EH (cell line): ENCODE data around the gene AGMO.

Experiments
- DNase-seq: peaks from one replicate; pipeline ENCODE4 v3.0.0-alpha.2; 2015; ENCODE audit warnings: low read depth

AGMO gene

GRCh38 chr7:15498465-15498864, 63.4 kb downstream of the AGMO start:
- DNase-seq: no peak

DNA sequence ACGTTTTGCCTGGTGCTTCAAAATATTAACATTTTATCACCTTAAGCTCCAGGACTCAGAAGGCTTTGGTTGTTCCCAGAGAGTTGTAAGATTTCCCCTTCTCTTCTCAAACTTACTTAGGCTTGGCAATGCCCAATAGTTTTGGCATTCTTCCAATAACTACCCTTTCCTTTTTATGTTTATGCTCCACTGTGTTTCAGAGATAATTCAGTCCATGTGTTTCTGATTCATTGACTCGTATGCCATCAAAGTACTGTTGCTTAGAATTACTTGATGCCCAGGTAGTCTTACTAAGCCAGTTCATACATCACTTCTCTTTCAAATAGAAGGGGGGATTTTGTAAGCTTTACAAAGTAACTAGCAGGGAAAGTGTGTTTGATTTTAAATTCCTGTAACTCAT, 66.6 kb downstream of the AGMO start:
- no peak for DNase-seq

DNA sequence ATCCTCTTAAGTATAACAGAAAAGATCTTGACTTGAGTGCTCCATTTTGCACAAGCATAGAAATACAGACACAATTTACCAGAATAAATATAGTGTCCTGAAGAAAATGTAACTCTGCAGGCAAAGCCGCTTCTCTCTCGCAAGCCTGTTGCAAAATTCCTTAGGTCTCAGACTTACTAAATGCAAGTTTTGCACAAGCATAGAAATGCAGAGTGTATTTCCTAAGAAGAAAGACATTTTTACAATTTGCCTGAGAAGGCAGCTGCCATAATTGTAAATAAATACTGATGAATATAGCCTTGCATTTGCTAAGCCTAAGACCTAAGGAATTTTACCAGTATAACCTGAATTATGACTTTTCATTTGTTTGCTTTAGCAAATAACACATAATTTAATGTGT, 67.1 kb downstream of the AGMO start:
- no peak for DNase-seq

- no peak for DNase-seq
These were observed 70.5 kb downstream of the AGMO start for GRCh38 chr7:15491361-15491760.

DNA sequence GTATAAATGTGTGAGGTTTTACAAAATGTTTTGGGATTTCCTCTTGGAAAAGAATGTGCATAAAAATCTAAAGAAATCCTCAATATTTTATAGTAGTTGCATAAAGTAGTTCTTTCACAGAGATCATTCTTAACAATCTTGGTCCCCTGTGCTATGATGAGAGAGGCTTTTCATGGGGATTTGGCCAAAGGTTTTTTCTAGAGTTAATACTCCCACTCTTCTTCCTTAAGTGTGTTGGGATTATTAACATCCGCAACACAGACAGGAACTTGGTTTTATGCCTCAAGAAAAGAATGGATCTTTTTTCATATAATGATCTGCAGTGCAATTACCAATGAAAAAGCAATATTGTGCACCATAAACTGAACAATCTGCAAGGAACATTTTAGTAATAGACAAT, 71.5 kb downstream of the AGMO start:
- DNase-seq: no peak

DNA sequence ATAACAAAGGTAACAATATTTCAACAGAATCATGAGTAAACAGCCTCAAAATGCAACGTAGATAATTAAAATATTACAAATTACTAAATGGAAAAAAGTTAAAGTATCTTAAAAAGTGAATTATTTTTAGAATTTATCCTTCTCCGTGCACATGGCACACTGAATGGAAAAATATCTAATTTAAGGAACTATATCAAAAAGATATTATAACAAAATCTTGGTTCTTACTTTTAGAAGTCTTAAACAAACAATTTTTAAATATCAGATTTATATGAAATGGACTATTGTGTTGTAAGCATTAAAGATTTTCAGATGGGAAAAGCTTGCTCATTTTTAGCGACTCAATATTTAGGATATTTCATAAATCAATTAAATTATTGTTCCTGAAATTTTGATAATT, 72.0 kb downstream of the AGMO start:
- DNase-seq: no peak

DNA sequence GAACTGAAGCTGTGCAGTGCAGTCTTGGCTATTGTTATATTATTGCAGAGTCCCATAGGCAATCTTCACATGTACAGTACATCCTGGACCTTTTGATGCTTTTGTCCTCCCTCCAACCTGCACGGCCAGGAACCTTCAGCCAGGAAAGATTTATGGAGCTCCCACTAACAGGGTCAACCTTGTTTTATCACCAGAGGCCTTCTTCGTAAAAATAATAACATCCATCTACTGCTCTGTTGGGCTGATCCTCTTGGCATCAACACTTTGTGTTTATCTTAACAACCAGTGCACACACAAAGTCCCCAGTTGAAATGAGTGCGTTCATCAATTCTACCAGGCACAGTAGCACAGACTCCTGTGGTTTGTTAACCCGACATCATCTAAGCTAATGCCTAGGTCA, 72.4 kb downstream of the AGMO start:
- no peak for DNase-seq

DNA sequence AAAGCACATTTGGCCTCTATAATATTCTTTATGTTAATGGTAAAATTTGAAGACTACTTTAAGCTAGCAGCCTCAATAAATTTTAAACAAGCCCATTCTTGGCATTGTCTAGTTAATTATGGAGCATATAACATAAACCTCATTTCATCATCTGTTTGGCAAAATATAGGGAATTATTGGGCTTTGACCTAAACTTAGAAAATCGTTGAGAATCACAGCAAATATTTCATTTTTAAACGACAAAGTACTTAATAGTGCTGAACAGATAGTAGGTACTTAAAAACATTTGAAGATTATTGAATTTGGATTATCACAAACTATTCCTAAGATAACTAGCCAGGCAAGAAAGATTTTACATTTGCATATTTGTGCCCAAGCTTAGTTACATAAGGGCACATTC, 73.4 kb downstream of the AGMO start:
- no peak for DNase-seq

DNA sequence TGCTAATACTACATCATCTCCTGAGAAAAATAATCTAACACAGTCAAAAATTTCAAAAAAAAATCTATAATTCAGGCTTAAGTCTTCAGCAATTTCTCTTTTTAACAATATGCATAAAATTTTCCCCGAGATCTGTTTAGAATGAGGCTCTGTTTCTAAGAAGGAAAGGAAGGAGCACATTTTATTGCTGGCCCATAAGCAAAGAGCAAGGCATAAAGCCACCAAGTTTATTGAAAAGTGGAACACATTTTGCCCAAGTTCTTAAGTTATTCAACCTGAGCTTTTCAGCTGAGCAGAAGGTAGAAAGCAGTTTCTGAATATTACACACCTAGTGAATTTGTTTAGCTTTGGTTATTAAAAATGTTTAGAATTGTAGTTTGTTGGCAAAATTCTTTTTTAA, 73.9 kb downstream of the AGMO start:
- DNase-seq: no peak

GRCh38 chr7:15485998-15486397, 75.8 kb downstream of the AGMO start:
- DNase-seq: no peak

- no peak for DNase-seq
These were observed 76.4 kb downstream of the AGMO start for GRCh38 chr7:15485431-15485830.

DNA sequence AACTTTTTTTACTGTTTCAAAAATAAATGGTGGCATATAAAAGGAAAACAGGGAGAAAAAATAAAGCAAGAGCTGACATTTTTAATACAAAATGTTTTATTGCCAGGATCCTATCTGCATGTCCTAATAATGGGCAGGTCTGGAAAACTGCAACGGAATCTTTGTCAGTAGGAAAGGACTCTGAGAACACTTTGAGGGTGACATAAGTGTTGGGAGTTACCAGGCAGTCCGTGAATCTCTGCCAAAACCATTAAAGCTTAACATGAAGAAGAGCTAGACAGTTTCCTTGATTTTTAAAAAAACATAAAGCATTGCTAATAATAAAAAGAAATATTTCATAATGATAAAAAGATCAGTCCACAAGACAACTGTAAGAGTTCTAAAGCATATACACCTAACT, 80.7 kb downstream of the AGMO start:
- no peak for DNase-seq

DNA sequence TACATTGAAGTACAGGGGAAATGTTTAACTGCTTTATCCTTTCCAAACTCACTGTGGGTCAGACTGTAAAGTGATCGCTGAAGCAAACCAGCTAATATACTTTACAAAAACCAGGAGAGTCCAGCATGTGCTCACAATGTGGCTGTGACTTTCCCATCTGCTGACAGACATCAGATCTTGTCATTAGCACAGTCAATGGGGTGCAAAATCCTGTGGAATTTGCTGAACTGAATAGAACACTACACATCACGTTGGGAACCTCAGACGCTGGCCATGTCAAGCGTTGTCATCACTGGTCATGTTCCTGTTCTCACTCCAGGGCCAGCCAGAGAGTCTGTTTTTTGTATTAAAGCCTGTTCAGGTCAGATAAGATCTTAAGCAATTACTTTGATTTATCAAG, 83.4 kb downstream of the AGMO start:
- no peak for DNase-seq

DNA sequence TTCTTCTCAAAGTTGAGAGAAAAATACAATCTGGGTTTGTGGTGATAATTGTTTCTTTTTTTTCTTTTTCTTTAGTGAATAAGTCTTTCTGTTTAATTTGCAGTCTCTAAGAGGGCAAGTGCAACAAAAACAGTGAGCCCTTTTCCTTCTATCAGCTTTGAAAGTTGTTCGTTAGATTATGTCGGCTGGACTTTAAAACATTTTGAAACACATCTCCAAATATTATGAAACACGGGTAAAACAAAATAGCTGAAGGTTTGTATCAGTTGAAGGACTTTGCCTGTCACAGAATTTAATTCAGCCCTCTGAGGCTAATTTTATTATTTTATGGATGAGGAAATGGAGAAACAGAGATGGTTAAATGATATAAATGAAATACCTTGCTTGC, 85.3 kb downstream of the AGMO start:
- no peak for DNase-seq

GRCh38 chr7:15475808-15476530, 85.8 kb downstream of the AGMO start:
- no peak for DNase-seq

DNA sequence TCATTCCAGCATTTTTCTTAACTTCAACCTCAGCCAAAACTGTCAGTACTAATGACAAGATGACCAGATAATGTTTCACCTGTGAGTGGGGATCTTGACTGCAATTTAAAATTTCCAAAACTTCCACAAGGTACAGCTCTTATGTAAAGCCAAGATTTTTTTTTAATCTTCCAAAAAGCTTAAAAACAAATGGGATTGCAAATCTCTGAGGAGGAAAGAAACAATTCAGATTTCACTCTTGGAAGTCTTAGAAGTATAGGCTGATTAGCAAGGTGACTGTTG, 90.2 kb downstream of the AGMO start:
- DNase-seq: no peak

DNA sequence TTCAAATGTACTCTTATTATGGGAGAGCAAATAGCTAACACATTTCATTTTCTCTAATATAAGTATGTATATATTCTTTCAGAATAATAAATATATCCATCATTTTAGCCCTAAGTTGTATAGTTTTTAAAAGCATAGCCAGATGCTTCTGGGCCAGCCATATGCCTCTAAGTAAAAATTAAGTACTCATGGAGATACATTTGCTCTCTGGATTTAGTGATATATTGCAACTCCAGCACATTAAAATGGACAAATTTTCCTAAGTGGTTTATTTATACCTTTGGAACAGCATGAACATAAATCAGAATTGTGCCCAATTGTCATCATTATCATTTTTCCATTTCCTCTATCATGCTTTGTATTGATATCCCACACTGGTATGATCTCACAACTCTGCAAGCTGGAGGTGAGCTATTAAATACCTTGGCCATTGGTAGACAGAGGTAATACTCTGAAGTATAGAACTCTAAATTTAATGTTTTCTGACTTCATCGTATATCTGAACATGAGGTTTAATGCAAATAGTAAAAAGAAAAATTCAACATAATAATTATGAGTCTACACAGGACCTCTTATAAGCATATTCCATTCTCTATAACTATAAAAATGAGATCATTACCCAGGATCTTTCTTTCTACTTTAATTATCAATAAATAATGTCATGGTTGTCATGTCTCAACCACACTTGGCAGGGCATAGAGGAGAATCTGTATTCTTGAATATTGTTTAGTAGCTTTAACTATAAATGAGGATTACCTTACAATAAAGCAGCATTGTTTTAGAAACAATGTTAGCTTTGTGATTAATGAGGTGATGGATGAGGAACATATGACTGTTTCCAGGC, 90.8 kb downstream of the AGMO start:
- no peak for DNase-seq

GRCh38 chr7:15464667-15465121, 97.1 kb downstream of the AGMO start:
- DNase-seq: no peak

DNA sequence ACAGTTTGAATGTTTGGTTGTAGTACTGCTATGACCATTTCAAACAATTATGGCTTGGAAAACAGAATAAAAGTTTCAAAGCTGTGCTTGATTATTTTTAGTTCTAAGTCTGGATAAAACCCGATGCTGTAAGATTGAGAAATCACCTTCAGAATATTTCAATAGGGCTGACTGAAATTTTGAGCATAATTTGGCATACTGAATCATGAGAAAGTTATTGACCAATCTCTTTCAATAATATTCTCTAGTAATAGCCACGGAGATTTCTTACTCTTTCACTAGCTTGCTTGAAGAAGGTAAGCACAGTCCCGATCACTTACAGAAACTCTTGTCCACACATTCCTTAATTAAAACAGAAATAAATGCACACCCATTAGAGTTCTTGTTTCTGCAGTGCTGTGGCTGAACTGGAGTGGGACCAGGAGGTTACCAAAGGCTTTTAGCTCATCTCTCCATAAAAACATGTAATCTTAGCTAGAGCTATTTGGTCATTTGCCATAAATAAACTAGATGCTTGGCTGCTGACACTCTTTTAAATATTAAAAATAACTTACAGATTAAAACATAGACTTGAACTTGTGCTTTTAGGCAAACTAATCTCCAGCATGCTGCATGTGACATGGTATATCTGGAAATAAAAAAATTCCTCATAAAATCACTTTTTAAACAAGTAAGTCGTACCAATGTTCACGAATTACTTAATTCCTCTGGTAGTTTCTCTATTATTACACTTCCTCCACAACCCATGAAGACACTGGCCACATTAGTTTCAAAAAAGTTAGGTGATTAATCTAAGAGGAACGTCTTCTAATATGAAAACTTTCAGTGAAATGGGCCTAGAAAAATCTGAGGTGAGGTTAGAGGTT, 97.8 kb downstream of the AGMO start:
- DNase-seq: peak; percentile 75

GRCh38 chr7:15462721-15463389, 99.0 kb downstream of the AGMO start:
- peak; percentile 37 for DNase-seq

GRCh38 chr7:15461576-15461975, 100.2 kb downstream of the AGMO start:
- DNase-seq: peak; percentile 96

DNA sequence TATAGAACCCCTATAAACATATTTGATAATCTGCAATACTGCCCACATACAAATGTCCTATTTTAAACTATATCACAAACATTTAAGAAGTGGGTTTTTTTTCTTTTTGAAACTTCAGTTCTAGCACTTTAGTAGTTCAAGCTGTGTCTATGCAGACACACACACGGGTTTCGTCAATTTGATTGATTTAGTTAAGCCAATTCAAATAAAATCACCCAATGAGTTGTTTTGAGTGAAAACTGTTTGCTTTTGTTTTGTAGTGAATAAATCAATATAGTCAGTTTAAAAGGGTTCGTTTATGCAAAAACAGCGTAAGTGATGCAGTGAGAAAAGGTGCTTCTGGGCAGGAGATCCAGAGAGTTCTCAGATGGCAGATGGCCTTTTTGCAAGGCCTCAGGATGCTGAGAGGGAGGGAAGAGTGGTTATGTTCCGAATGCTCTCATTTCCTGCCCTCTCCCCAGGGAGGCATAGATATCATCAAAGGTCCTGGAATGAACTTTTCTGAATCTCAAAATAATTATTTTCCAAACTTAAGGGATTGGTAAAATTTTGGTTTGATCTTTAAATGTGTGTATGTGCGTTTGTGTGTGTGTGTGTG, 102.7 kb downstream of the AGMO start:
- peak; percentile 57 for DNase-seq
